Measurements from ENCODE around the gene NACC1.

- no peak for TF ChIP-seq CTCF (IDR thresholded peaks at IDR 0.05; ENCODE audit: control extremely low read depth in 1 of 3, insufficient read depth in 1 of 3, low read depth in 1 of 3, low read length in 3 of 3)
- TF ChIP-seq POLR2AphosphoS5 (IDR thresholded peaks at IDR 0.05; ENCODE audit: low read depth, low read length), result no peak
- TF ChIP-seq USF2 (IDR thresholded peaks at IDR 0.05; ENCODE audit: low read length), result no peak
- no peak for TF ChIP-seq GABPA (IDR thresholded peaks at IDR 0.05; ENCODE audit: borderline replicate concordance, insufficient read depth, low read length)
- TF ChIP-seq POLR2A (IDR thresholded peaks at IDR 0.05; ENCODE audit: control extremely low read depth in 1 of 2, low read depth in 2 of 2, low read length in 2 of 2), result no peak
- TF ChIP-seq TEAD4 (IDR thresholded peaks at IDR 0.05; ENCODE audit: low read depth, low read length), result no peak
- no peak for TF ChIP-seq GTF2F1 (IDR thresholded peaks at IDR 0.05; ENCODE audit: borderline replicate concordance, low read depth, low read length)
- TF ChIP-seq RNF2 (IDR thresholded peaks at IDR 0.05; ENCODE audit: borderline replicate concordance, low read depth, low read length, missing control alignments, poor library complexity, severe bottlenecking), result no peak
- no peak for TF ChIP-seq BRCA1 (IDR thresholded peaks at IDR 0.05; ENCODE audit: low read depth, low read length)
- TF ChIP-seq JUN (IDR thresholded peaks at IDR 0.05; ENCODE audit: low read depth, low read length), result no peak
- TF ChIP-seq MAX (IDR thresholded peaks at IDR 0.05), result no peak
- TF ChIP-seq PHF8 (conservative IDR thresholded peaks at IDR 0.05; ENCODE audit: low read depth, low read length), result no peak
- no peak for TF ChIP-seq TAF1 (IDR thresholded peaks at IDR 0.05; ENCODE audit: low read depth, low read length)
Measured at GRCh38 chr19:13171146-13171545, 53.1 kb downstream of the NACC1 start.

Measured in H1 (cell line).